ENCODE results near the gene KIF6.

The KIF6 gene

GRCh38 chr6:39428152-39428551 lies 297.1 kb downstream of the KIF6 start:
- no peaks in the 10 kb centered on the region for H3K36me3 ChIP-seq (ENCODE audit: insufficient read depth, low read length)
- TF ChIP-seq EZH2 (IDR thresholded peaks at IDR 0.05) (no peak), FOXP2 (optimal IDR thresholded peaks at IDR 0.05; ENCODE audit: control extremely low read depth, extremely low read length, insufficient read depth) (no peak), POLR2AphosphoS5 (IDR thresholded peaks at IDR 0.05; ENCODE audit: borderline replicate concordance, low read depth, low read length) (no peak)
- no peak overlapping the region for H3K27ac ChIP-seq
- H3K9ac ChIP-seq (ENCODE audit: insufficient read length): no peak overlapping the region
- no peak for DNase-seq (ENCODE audit: low read depth, low spot score)
- H3K9me3 ChIP-seq (ENCODE audit: low read depth, low read length): no peaks in the 10 kb centered on the region
- H3K4me3 ChIP-seq: no peak overlapping the region

GRCh38 chr6:39426073-39426456 lies 299.1 kb downstream of the KIF6 start:
- TF ChIP-seq FOXP2 (optimal IDR thresholded peaks at IDR 0.05; ENCODE audit: control extremely low read depth, extremely low read length, insufficient read depth) (no peak), EZH2 (IDR thresholded peaks at IDR 0.05) (no peak), POLR2AphosphoS5 (IDR thresholded peaks at IDR 0.05; ENCODE audit: borderline replicate concordance, low read depth, low read length) (no peak)
- no peak for DNase-seq (ENCODE audit: low read depth, low spot score)

DNA sequence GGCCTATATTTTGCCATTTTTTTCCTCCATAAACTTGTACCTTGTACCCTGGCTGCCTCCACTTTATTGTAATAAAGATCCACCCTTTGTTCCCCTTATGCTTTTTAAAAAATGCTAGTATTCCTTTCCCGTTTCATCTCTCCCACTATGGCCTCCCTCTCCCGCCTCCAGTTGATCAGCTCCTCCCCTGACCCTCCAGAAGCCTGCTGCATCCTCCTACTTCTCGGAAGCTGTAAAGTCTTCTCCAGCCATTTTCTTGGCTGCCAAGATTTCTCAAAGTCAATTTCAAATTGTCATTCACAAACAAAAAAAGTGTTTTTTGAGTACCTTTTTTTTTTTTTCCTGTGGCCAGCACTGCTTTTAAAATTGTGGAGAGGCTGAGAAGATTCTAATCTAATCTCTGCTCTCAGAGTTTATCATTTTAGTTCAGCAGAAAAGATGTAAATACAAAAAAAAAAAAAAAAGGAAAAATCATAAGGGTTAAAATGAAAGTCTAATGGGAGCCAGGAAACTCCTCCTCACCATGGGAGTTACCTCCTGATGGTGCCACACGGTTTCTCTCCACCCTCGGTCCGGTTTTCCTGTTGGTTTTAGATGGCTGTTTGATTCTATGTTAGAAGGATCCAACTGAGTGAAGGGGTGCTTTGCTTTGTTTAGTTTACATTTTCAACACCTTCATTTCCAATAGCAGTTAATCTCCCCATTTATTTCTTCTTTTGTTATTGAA lies 299.7 kb downstream of the KIF6 start:
- Histone ChIP-seq H3K4me3 (no peak overlapping the region), H3K9me3 (ENCODE audit: low read depth, low read length) (no peaks in the 10 kb centered on the region), H3K27ac (no peak overlapping the region), H3K9ac (ENCODE audit: insufficient read length) (no peak overlapping the region), H3K36me3 (ENCODE audit: insufficient read depth, low read length) (no peaks in the 10 kb centered on the region)
- no peak for TF ChIP-seq POLR2AphosphoS5 (IDR thresholded peaks at IDR 0.05; ENCODE audit: borderline replicate concordance, low read depth, low read length)
- TF ChIP-seq FOXP2 (optimal IDR thresholded peaks at IDR 0.05; ENCODE audit: control extremely low read depth, extremely low read length, insufficient read depth): no peak
- no peak for TF ChIP-seq EZH2 (IDR thresholded peaks at IDR 0.05)
- DNase-seq (ENCODE audit: low read depth, low spot score): no peak

More at GRCh38 chr6:39426073-39426456, 299.1 kb downstream of the KIF6 start:
- H3K27ac ChIP-seq: no peak overlapping the region
- no peak overlapping the region for H3K4me3 ChIP-seq
- no peak overlapping the region for H3K9ac ChIP-seq (ENCODE audit: insufficient read length)
- H3K36me3 ChIP-seq (ENCODE audit: insufficient read depth, low read length): no peaks in the 10 kb centered on the region
- H3K9me3 ChIP-seq (ENCODE audit: low read depth, low read length): no peaks in the 10 kb centered on the region

DNA sequence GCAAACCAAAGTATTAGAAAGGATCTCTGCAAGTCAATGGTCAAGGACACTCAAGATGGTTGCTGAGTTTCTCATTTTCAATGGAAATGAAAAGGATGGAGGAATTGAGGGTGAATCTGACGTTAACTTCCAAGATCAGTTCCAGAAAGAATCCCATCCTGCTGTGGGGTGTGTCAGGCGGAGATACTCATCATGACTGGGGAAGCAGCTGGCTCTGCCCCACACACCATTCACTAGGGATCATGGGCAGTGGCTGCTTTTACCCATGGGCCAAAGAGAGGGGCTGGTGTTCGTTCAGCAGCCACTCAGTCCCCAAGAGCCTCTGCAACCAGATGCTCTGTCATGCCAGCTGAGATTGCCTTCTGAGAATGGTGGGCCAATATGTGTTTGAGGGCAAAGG lies 300.4 kb downstream of the KIF6 start:
- Histone ChIP-seq H3K9me3 (ENCODE audit: low read depth, low read length) (no peaks in the 10 kb centered on the region), H3K9ac (ENCODE audit: insufficient read length) (no peak overlapping the region), H3K27ac (no peak overlapping the region), H3K4me3 (no peak overlapping the region), H3K36me3 (ENCODE audit: insufficient read depth, low read length) (no peaks in the 10 kb centered on the region)
- DNase-seq (ENCODE audit: low read depth, low spot score): no peak
- no peak for TF ChIP-seq EZH2 (IDR thresholded peaks at IDR 0.05)
- TF ChIP-seq FOXP2 (optimal IDR thresholded peaks at IDR 0.05; ENCODE audit: control extremely low read depth, extremely low read length, insufficient read depth): no peak
- TF ChIP-seq POLR2AphosphoS5 (IDR thresholded peaks at IDR 0.05; ENCODE audit: borderline replicate concordance, low read depth, low read length): no peak

DNA sequence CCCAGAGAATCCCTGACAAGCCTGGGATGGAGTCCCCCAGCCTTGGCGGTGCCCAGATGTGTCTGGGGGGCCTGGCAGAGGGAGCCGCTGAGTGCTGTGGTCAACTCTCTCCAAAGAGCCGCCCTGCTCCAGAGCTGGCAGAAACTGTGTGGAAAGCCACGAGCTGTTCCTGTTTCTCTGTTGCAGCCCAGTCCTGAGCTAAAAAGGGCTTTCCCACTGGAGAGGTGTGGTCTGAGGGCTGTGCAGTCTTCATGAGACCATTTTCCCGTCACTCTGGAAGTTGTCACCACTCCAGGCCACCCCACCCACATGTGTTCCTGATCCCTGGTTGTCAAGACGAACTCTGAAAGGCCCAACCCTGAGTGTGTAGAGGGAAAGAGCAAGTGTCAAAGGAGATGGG lies 303.0 kb downstream of the KIF6 start:
- DNase-seq (ENCODE audit: low read depth, low spot score): no peak
- H3K4me3 ChIP-seq: no peak overlapping the region
- no peak overlapping the region for H3K9ac ChIP-seq (ENCODE audit: insufficient read length)
- no peaks in the 10 kb centered on the region for H3K9me3 ChIP-seq (ENCODE audit: low read depth, low read length)
- H3K36me3 ChIP-seq (ENCODE audit: insufficient read depth, low read length): no peaks in the 10 kb centered on the region
- TF ChIP-seq EZH2 (IDR thresholded peaks at IDR 0.05) (no peak), FOXP2 (optimal IDR thresholded peaks at IDR 0.05; ENCODE audit: control extremely low read depth, extremely low read length, insufficient read depth) (no peak), POLR2AphosphoS5 (IDR thresholded peaks at IDR 0.05; ENCODE audit: borderline replicate concordance, low read depth, low read length) (no peak)
- H3K27ac ChIP-seq: no peak overlapping the region

DNA sequence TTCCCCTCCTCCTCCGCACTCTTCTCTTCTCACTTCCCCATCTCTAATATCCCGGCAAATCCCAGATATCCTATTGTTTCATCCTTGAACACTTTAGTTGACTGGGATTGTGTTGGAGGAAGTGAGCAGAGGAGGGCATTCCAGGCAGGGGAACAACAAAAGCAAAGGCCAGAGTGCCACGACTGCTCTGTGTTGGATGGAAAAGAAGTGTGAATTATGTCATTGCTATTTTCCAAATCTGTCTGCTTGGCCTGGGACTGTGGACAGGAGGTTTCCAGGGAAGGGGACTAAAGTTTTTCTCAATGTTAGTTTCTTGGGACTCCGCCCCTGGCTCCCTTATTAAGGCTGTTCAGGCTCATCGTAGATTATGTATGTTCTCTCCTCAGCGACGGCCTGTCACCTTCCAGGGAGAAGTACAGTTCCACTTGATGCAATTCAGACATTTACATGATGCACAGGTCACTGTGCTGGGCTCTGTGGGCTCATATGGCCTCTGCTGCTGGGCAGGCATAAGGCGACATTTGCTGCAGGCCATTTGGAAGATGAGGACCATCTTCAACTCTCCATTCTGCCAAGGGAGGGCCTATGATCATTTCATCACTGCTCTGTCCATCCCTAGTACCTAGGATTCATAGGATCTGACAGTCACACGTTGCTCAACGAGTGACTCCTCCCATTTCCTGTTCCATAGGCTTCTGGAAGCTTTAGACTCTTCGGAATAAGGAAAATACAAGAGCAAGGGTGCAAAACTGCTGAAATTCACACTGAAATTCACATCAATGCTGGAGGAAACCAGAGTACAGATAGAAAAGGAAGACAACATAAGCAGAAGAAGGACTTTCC lies 303.6 kb downstream of the KIF6 start:
- no peaks in the 10 kb centered on the region for H3K36me3 ChIP-seq (ENCODE audit: insufficient read depth, low read length)
- TF ChIP-seq FOXP2 (optimal IDR thresholded peaks at IDR 0.05; ENCODE audit: control extremely low read depth, extremely low read length, insufficient read depth): no peak
- no peak for TF ChIP-seq EZH2 (IDR thresholded peaks at IDR 0.05)
- TF ChIP-seq POLR2AphosphoS5 (IDR thresholded peaks at IDR 0.05; ENCODE audit: borderline replicate concordance, low read depth, low read length): no peak
- no peak for DNase-seq (ENCODE audit: low read depth, low spot score)
- H3K9ac ChIP-seq (ENCODE audit: insufficient read length): no peak overlapping the region
- no peaks in the 10 kb centered on the region for H3K9me3 ChIP-seq (ENCODE audit: low read depth, low read length)
- H3K4me3 ChIP-seq: no peak overlapping the region
- H3K27ac ChIP-seq: no peak overlapping the region

DNA sequence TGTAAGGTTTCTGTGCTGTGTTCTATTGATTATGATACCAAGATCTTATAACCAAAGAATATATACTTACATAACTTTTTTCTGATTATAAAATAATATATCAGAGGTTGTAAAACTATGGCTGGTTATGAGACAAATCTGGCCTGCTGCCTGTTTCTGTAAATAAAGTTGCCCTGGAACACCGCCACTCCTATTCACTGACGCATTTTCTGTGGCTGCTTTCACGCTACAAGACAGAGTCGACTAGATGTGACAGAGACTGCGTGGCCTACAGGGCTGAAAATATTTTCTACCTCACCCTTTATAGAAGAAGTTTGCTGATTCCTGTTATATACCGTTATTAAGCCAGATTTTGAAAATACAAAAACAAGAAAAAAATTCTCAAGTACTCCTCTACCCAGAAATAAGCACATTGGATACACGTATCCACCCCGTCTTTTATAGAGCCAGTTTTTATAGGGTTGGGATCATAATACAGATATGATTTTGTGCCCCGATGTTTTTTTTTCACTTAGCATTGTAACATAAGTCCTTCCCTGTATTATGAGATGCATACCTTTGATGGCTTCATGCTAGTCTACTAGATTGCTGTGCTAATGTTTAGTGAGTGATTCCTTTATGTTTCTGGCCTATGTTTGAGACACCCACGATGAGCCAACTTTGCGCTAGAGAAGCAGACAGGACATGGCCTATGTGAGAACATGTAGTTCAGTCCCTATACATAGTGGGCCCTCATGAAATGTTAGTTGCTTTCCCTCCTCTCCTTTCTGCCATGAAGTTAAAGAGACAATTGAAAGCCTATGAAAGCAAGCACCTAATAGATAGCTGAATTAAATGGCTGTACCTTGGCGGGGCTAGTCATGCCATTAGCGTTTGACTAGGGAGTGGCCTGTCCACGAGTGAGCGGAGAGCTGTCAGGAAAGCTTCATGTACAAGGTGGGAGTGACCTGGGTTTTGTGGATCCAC lies 304.6 kb downstream of the KIF6 start:
- H3K27ac ChIP-seq: no peak overlapping the region

More for the DNA sequence above, 304.6 kb downstream of the KIF6 start:
- Histone ChIP-seq H3K36me3 (ENCODE audit: insufficient read depth, low read length) (no peaks in the 10 kb centered on the region), H3K4me3 (no peak overlapping the region), H3K9ac (ENCODE audit: insufficient read length) (no peak overlapping the region), H3K9me3 (ENCODE audit: low read depth, low read length) (no peaks in the 10 kb centered on the region)
- TF ChIP-seq POLR2AphosphoS5 (IDR thresholded peaks at IDR 0.05; ENCODE audit: borderline replicate concordance, low read depth, low read length): no peak
- TF ChIP-seq FOXP2 (optimal IDR thresholded peaks at IDR 0.05; ENCODE audit: control extremely low read depth, extremely low read length, insufficient read depth): no peak
- TF ChIP-seq EZH2 (IDR thresholded peaks at IDR 0.05): no peak
- DNase-seq (ENCODE audit: low read depth, low spot score): no peak
